ENCODE measurements around the gene GPC5.

The GPC5 gene

GRCh38 chr13:92038905-92039304 is 640.5 kb downstream of the GPC5 start:
- DNase-seq = no peak

- no peak for DNase-seq
Measured at GRCh38 chr13:92042522-92042921, 644.1 kb downstream of the GPC5 start.

- DNase-seq = no peak
Measured at GRCh38 chr13:92044351-92044750, 645.9 kb downstream of the GPC5 start.

- DNase-seq = no peak
Measured at GRCh38 chr13:92054389-92054788, 656.0 kb downstream of the GPC5 start.

- peak in 3 of 4 experiments; percentile 1 to 16 (median 3) for DNase-seq
Measured at GRCh38 chr13:92074658-92075057, 676.2 kb downstream of the GPC5 start.

GRCh38 chr13:92097337-92097903 is 699.0 kb downstream of the GPC5 start:
- DNase-seq = peak in 2 of 4 experiments; percentile 1

- no peak for DNase-seq
Measured at GRCh38 chr13:92101801-92102200, 703.4 kb downstream of the GPC5 start.

- no peak for DNase-seq
Measured at GRCh38 chr13:92103689-92104153, 705.3 kb downstream of the GPC5 start.

- DNase-seq = no peak
Measured at GRCh38 chr13:92122186-92122853, 723.9 kb downstream of the GPC5 start.

GRCh38 chr13:92126399-92126798 is 728.0 kb downstream of the GPC5 start:
- DNase-seq = no peak

GRCh38 chr13:92135509-92135908 is 737.1 kb downstream of the GPC5 start:
- DNase-seq = no peak

GRCh38 chr13:92136449-92137155 is 738.2 kb downstream of the GPC5 start:
- peak in 3 of 4 experiments; percentile 7 to 20 (median 19) for DNase-seq

GRCh38 chr13:92137520-92137919 is 739.1 kb downstream of the GPC5 start:
- DNase-seq = peak; percentile 2 to 43 (median 28)

GRCh38 chr13:92143766-92144165 is 745.3 kb downstream of the GPC5 start:
- no peak for DNase-seq

GRCh38 chr13:92150606-92151005 is 752.2 kb downstream of the GPC5 start:
- DNase-seq = peak in 3 of 4 experiments; percentile 2 to 57 (median 53)

GRCh38 chr13:92158346-92158745 is 759.9 kb downstream of the GPC5 start:
- peak; percentile 41 to 75 (median 60) for DNase-seq

- DNase-seq = no peak
Measured at GRCh38 chr13:92164822-92165221, 766.4 kb downstream of the GPC5 start.

- no peak for DNase-seq
Measured at GRCh38 chr13:92172191-92172590, 773.8 kb downstream of the GPC5 start.

- DNase-seq = no peak
Measured at GRCh38 chr13:92173254-92173653, 774.8 kb downstream of the GPC5 start.

- DNase-seq = peak; percentile 4 to 28 (median 18)
Measured at GRCh38 chr13:92175330-92175729, 776.9 kb downstream of the GPC5 start.

- DNase-seq = no peak
Measured at GRCh38 chr13:92177966-92178365, 779.5 kb downstream of the GPC5 start.

- no peak for DNase-seq
Measured at GRCh38 chr13:92179223-92179622, 780.8 kb downstream of the GPC5 start.

- DNase-seq = peak; percentile 41 to 61 (median 56)
Measured at GRCh38 chr13:92187378-92187989, 789.1 kb downstream of the GPC5 start.

Measured in suppressor macrophage (primary cell).